Lower leg skin (tissue), 3 donors: ENCODE data around the gene FTO.

Source experiments
- POLR2A ChIP-seq, 2 donors: fragments of 450-650 bp; IDR thresholded peaks; one replicate each; pipeline ENCODE4 v1.6.1; 2016 to 2017; ENCODE audit warnings: antibody characterized with exemption in 2 of 2, mild to moderate bottlenecking in 1 of 2, moderate library complexity in 1 of 2
- TF ChIP-seq, protein P1 (sequence below), 3 donors: fragments of 450-650 bp; IDR thresholded peaks; one replicate each; pipeline ENCODE4 v1.5.1; 2016; ENCODE audit warnings: antibody characterized with exemption in 3 of 3, mild to moderate bottlenecking in 3 of 3, moderate library complexity in 2 of 3

GRCh38 chr16:54006693-54007092 is 302.7 kb downstream of the FTO start:
- TF ChIP-seq, protein P1, sequence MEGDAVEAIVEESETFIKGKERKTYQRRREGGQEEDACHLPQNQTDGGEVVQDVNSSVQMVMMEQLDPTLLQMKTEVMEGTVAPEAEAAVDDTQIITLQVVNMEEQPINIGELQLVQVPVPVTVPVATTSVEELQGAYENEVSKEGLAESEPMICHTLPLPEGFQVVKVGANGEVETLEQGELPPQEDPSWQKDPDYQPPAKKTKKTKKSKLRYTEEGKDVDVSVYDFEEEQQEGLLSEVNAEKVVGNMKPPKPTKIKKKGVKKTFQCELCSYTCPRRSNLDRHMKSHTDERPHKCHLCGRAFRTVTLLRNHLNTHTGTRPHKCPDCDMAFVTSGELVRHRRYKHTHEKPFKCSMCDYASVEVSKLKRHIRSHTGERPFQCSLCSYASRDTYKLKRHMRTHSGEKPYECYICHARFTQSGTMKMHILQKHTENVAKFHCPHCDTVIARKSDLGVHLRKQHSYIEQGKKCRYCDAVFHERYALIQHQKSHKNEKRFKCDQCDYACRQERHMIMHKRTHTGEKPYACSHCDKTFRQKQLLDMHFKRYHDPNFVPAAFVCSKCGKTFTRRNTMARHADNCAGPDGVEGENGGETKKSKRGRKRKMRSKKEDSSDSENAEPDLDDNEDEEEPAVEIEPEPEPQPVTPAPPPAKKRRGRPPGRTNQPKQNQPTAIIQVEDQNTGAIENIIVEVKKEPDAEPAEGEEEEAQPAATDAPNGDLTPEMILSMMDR (IDR thresholded peaks at IDR 0.05), result no peak
- TF ChIP-seq POLR2A (IDR thresholded peaks at IDR 0.05), result no peak
